OCI-LY7 (cell line): ENCODE data around the gene BIK. TPM values are rescaled to one million over a fixed set of nuclear protein-coding genes. Genes with fewer than 3 reads are reported as not detected.

ENCODE experiments used
- BruUV-seq: library from RNA; stranded (reverse); fragments of 400-500 nt; replicated peaks from 2 replicates; lab custom pipeline; 2021; lab: Mats Ljungman, UMichigan
- CTCF ChIA-PET: fragments of 300-600 bp; sonication (Branson Sonifier 250); formaldehyde crosslinking; loops from one replicate; lab custom pipeline; 2022; ENCODE audit warnings: antibody characterized with exemption; ENCODE audit not compliant: unreplicated experiment; lab: Charles Lee
- POLR2A ChIA-PET: fragments of 300-600 bp; sonication (Branson Sonifier 250); formaldehyde crosslinking; loops from one replicate; lab custom pipeline; 2022; ENCODE audit warnings: antibody characterized with exemption; lab: Charles Lee
- DNase-seq: peaks from one replicate; pipeline ENCODE4 v3.0.0-alpha.2; 2015; ENCODE audit warnings: low spot score
- H2AFZ ChIP-seq: fragments of 200-600 bp; sonication (generic), shearing (Covaris generic); 2 replicates; pipeline ENCODE4 v1.6.1; 2014; ENCODE audit warnings: mild to moderate bottlenecking, antibody characterized with exemption, low read length, moderate library complexity
- H3K27ac ChIP-seq: fragments of 200-600 bp; sonication (generic); 2 replicates; pipeline ENCODE4 v1.5.1; 2014; ENCODE audit warnings: mixed run types, low read depth, mild to moderate bottlenecking, moderate library complexity, low read length, inconsistent platforms; ENCODE audit not compliant: poor library complexity, severe bottlenecking
- H3K36me3 ChIP-seq: fragments of 200-600 bp; sonication (generic); 2 replicates; pipeline ENCODE4 v1.6.1; 2014; ENCODE audit warnings: mild to moderate bottlenecking, antibody characterized with exemption, low read length, moderate library complexity, mixed read lengths; ENCODE audit not compliant: insufficient read depth
- H3K4me1 ChIP-seq: fragments of 200-600 bp; sonication (generic); 2 replicates; pipeline ENCODE4 v1.5.1; 2014; ENCODE audit warnings: mild to moderate bottlenecking, low read length; ENCODE audit not compliant: insufficient read depth, poor library complexity, severe bottlenecking
- H3K4me2 ChIP-seq: fragments of 200-600 bp; sonication (generic); 2 replicates; pipeline ENCODE4 v1.6.1; 2014; ENCODE audit warnings: mild to moderate bottlenecking, low read length
- H3K4me3 ChIP-seq: fragments of 200-600 bp; sonication (generic); 2 replicates; pipeline ENCODE4 v1.5.1; 2014; ENCODE audit warnings: mild to moderate bottlenecking, low read depth, low read length; ENCODE audit not compliant: poor library complexity, severe bottlenecking
- H3K79me2 ChIP-seq: fragments of 200-600 bp; sonication (generic); 2 replicates; pipeline ENCODE4 v1.6.1; 2016; ENCODE audit warnings: low read depth, mild to moderate bottlenecking, low read length, moderate library complexity, mixed read lengths; ENCODE audit not compliant: insufficient read depth
- H3K9me2 ChIP-seq: fragments of 200-600 bp; sonication (generic); 2 replicates; pipeline ENCODE4 v1.6.1; 2016; ENCODE audit warnings: mild to moderate bottlenecking, low read length, mixed read lengths; ENCODE audit not compliant: insufficient read depth
- H3K9me3 ChIP-seq: fragments of 200-600 bp; sonication (generic); 2 replicates; pipeline ENCODE4 v1.6.1; 2014; ENCODE audit warnings: mild to moderate bottlenecking, mixed run types, low read length, mixed read lengths
- H4K20me1 ChIP-seq: fragments of 200-600 bp; sonication (generic); 2 replicates; pipeline ENCODE4 v1.6.1; 2014; ENCODE audit warnings: mild to moderate bottlenecking, antibody characterized with exemption, low read length, moderate library complexity, mixed read lengths; ENCODE audit not compliant: insufficient read depth
- EZH2phosphoT487 ChIP-seq: fragments of 200-600 bp; sonication (generic); IDR thresholded peaks from 2 replicates; pipeline ENCODE4 v1.6.1; 2018; ENCODE audit warnings: low read depth, borderline replicate concordance, mild to moderate bottlenecking, mixed run types, antibody characterized with exemption, low read length, moderate library complexity, mixed read lengths
- intact Hi-C: fragments of 100-400 bp; cut with micrococcal nuclease; formaldehyde crosslinking; loops from one replicate; pipeline ENCODE4 v1.10.0; 2022; ENCODE audit not compliant: unreplicated experiment
- total RNA-seq, 2 experiments: library from RNA; depleted of rRNA in 1 of 2; stranded (reverse); fragments of >200 nt in 1 of 2; shearing (Covaris generic) in 1 of 2; gene quantifications; 2 replicates each; pipeline ENCODE4 v1.2.3, GENCODE V29; 2014 to 2022
- TF ChIP-seq, protein P1 (sequence below): fragments of 200-600 bp; sonication (generic); conservative IDR thresholded peaks from 2 replicates; pipeline ENCODE4 v1.5.1; 2014; ENCODE audit warnings: mild to moderate bottlenecking, antibody characterized with exemption, low read length, moderate library complexity, mixed read lengths

Gene BIK
- total RNA-seq, 2 experiments from 2014 or later: 88.4 to 143 TPM

DNA sequence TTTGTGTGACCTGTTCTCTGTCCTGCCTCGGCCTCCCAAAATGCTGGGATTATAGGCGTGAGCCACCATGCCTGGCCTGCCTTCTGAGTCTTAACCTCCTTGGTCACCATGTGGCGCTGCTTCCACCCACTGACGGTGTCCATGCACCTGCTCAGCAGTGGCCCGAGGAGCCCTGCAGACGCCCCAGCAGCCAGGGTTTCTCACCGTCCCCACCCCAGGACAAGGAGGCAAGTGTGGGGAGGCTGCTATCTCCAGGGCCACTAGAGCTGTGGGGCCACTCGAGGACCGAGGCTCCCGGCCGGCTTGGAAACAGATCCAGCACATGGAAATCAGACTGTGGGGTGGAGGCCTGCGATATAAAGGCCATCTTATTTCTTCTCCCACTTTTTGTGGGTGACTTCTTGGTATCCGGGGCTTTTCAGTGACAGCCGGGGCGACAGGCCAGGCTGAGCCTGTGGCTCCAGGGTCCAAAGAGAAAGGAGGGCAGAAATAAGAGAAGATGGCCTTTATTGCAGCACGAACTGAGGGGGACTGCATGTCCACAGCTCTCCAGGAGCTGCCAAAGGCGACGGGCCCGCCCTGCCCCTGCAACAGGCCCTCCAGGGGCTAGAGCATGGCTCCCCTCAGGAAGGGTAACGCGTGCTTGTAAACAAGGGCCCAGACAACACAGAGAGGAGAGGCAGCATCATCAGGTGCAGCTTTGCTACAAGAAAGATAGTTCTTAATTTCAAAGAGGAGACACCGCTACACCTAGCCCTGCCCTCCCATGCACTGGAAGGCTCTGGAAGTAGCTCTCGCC lies 55.8 kb downstream of the BIK start:
- H4K20me1 ChIP-seq: no peaks in the 10 kb centered on the region
- no TSS peak for BruUV-seq
- H3K4me1 ChIP-seq: no peaks in the 10 kb centered on the region
- CTCF ChIA-PET: no interaction called here
- intact Hi-C loops: no loop called here
- no peak for TF ChIP-seq EZH2phosphoT487
- TF ChIP-seq, protein P1, sequence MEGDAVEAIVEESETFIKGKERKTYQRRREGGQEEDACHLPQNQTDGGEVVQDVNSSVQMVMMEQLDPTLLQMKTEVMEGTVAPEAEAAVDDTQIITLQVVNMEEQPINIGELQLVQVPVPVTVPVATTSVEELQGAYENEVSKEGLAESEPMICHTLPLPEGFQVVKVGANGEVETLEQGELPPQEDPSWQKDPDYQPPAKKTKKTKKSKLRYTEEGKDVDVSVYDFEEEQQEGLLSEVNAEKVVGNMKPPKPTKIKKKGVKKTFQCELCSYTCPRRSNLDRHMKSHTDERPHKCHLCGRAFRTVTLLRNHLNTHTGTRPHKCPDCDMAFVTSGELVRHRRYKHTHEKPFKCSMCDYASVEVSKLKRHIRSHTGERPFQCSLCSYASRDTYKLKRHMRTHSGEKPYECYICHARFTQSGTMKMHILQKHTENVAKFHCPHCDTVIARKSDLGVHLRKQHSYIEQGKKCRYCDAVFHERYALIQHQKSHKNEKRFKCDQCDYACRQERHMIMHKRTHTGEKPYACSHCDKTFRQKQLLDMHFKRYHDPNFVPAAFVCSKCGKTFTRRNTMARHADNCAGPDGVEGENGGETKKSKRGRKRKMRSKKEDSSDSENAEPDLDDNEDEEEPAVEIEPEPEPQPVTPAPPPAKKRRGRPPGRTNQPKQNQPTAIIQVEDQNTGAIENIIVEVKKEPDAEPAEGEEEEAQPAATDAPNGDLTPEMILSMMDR: no peak
- H3K4me3 ChIP-seq: no peak overlapping the region
- DNase-seq: no peak
- no peaks in the 10 kb centered on the region for H3K9me3 ChIP-seq
- H3K9me2 ChIP-seq: no peaks in the 10 kb centered on the region
- H3K36me3 ChIP-seq: peaks cover 38% of the 10 kb centered on the region
- H3K27ac ChIP-seq: no peak overlapping the region
- POLR2A ChIA-PET: no interaction called here
- H3K79me2 ChIP-seq: no peaks in the 10 kb centered on the region
- H3K4me2 ChIP-seq: no peak overlapping the region
- H2AFZ ChIP-seq: no peak overlapping the region

DNA sequence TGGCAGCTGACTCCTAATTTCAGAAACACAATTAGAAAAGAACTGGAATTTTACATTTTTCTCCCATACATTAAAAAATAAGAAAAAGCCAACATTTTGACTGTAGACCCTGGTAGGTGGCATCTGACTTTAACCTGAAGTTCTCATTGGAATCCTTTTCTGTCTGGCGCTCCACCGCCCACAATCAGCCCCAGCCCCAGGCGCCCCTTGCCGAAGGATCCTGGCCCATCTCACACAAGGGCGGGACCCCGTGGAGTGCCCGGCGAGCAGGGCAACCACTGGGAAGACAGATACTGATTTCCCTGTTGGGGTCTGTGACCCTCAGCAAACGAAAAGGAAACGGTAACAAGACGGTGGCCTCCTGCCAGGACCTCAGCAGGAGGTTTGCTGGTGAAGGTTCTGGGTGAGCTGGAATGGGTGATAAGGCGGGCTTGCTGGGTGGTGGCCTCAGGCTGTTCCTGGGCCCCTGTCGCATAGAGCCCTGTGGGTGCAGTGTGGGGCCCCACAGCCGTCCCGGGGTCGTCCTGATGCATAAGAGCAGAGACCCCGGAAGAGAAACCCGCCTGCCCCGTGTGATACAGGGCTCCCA lies 56.5 kb downstream of the BIK start:
- TSS peak; percentile 89 for BruUV-seq
- Histone ChIP-seq H3K4me1 (no peaks in the 10 kb centered on the region), H3K79me2 (no peaks in the 10 kb centered on the region), H3K9me2 (no peaks in the 10 kb centered on the region), H4K20me1 (no peaks in the 10 kb centered on the region), H3K36me3 (peaks cover 46% of the 10 kb centered on the region), H3K9me3 (no peaks in the 10 kb centered on the region), H2AFZ (no peak overlapping the region), H3K4me3 (no peak overlapping the region), H3K27ac (no peak overlapping the region), H3K4me2 (no peak overlapping the region)
- CTCF ChIA-PET: no interaction called here
- TF ChIP-seq, protein P1: no peak
- TF ChIP-seq EZH2phosphoT487: no peak
- intact Hi-C loops: no loop called here
- DNase-seq: no peak
- POLR2A ChIA-PET: no interaction called here
